GM18508 (cell line): Measurements from ENCODE around the gene KCNQ2.

Experiments
- ATAC-seq: cut with Tn5 transposase; IDR thresholded peaks from one replicate; pipeline ENCODE4 v1.9.1; 2021; ENCODE audit warnings: moderate number of reproducible peaks; ENCODE audit not compliant: insufficient read depth, unreplicated experiment

The KCNQ2 gene

DNA sequence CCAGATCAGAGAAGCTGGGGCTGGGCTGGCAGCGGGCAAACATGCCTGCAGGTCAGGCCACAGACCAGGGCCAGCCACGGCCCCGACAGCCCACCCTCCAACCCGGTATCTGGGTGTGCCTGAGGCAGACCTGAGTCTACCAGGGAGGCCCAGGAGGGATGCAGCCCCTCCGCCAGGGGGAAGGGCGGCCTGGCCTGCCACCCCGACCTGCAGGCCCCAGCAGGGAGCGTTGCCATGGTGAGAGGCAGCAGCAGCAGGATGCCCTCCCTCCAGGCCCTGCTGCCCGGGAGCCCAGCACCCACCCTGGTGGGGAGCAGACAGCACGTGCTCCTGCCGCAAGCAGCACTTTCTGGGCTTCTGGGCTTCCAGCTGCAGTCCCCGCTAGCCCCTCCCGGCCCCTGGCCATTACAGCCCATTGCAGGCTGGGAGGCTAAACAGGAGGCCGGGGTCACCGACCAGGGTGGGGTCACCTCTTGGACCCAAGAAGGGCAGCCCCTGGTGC is 30.3 kb upstream of the KCNQ2 start:
- no peak for ATAC-seq

DNA sequence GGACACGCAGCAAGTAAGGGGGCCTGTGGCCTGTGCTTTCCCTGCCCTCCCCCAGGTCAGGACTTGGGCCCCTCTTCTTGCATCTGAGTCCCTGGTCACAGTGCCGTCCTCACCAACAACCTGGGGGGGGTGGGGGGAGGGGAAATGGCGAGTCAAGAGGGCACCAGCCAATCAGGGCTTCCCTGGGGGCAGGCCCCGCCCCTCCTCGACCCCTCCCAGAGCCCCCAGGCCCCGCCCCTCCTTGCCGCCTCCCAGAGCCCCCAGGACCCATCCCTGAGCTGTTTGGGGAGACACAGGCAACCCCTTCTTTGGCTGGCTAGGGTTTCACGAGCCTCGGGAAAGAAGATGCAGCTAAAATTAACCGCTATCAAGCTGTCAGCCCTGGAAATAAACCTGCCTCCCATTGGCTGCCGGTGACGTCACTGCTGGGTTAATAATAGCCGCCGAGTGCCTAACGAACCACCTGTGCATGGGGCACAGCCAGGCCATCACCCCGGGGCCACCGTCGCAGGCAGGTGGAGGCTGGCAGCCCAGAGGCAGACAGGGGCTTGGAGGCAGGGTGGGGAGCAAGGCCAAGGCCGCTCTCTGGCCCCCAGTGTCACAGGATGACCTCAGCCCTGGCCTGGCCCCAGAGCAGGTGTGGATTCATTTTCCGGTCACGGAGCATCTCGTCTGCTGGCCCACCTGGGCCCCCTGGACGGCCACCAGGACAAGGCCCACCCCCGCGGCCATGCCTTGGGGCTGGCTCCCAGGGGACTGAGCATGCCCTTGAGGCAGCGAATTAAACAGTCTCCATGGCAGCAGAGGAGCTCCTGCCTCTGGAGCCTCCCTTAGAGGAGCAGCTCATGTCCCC is 29.6 kb upstream of the KCNQ2 start:
- ATAC-seq = no peak

DNA sequence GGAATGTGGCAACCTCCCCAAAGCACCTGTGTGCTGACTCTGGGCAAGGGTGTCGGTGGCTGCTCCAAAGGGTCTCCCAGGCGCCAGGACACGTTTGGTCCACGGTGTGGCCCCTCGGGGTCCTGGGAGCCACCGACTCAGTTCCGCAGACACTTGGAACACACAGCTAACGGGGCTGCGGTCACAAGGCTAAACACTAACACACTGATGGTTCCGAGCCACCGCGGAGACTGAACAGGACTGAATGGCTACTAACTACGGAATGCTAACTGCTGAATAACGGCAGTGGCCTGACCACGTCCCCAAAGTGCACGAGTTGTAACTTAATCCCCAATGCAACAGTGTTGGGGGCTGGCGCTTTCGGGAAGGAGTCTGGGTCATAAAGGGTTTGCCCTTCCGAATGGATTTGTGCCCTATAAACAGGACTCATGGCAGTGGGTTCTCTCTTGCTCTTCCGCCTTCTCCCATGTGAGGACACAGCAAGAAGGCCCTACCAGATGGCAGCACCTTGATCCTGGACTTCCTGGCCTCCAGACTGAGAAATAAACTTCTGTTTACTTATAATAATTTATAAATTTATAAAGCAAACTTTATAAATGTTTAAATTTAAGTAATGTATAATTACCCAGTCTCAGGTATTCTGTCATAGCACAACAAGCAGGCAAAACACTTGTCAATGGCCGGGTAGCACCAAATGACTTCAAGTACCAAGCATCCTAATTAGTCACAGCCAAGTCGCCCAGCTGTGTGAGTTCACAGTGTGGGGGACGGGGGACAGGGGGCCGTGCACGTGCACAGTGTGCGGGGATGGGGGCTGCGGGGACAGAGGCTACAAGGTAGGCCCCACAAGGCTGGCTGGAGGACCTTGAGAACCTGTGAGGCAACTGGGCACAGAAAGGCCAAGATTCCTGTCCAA is 28.7 kb upstream of the KCNQ2 start:
- ATAC-seq = no peak

DNA sequence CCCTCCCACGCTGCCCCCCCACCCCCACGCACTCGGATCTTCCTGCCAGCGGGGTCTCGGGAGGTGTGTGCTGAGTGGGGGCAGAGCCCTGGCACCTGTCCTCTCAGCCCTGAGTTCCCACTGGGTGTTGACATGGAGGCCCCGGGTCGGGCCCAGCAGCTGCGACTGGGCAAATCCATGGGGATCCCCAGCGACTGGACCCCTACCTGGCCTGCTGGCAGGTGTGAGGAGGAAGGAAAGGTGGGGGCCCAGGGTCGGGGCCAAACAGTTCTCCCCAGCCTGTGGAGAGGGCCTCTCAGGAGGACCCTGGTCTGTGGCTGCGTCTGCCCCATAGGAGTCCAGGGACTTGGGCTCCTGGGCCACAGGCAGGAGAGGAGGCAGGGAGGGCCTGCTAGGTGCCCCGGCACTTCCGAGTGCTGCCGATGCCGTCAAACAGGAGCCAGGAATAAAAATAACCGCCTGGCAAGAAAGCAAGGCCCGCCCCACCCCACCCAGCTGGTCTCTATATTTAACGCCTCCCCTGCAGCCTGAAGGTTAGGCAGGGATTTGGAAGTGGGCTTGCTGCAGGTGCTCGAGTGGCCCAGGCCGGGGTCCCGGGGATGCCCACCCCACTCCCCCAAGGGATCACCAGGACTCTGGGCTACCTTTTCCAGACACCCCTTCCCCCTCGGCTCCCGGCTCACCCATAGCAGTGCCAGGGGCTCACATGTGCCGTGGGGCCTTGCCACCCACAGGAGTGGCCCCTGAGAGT is 27.9 kb upstream of the KCNQ2 start:
- no peak for ATAC-seq

DNA sequence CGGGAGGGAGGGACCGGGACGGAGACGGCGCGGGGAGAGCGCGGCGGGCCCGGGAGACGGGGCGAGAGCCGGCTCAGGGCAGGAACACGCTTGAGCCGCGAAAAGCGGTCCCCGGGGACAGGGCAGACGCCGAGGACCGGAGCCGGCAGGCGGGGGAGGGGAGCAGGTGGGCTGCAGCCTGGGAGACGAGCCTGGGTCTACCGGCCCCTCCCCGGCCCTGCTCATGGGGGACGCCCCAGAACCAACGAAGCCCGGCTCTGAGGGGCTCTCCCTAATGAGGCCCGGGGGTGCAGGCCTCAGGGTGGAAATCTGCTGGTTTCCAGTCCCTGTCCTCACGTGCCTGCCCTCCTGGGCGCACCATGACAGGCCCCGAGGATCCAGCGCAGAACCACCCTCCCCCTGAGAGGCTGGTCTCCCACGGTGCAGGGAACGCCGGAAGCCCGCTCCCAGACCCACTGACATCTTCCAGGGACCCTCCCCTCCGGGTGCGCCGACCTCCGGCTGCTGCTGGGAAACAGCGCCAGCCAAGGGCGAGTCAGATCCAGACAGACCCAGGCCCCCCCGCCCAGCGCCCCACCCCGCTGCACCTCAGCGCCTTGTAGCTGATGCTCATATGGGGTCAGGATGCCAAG is 27.0 kb upstream of the KCNQ2 start:
- ATAC-seq = no peak

DNA sequence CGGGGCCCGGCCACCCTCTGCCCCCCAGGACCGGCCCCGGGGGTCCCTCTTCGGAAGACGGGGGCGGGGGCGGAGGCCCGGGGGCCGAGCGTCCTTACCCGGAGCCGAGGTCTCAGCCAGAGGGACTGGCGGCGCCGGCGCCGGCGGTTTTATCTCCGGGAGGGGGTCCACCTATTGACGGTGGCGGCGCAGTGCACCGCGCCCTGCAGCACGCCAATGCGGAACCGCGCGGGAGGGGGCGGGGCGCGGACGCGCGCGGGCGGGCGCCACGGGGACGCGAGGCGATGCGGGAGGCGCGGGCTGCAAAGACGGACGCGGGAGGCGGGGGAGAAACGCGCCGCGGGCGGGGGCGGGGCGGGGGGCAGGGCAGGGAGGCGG is 26.5 kb upstream of the KCNQ2 start, which contains the start of gene EEF1A2:
Gene EEF1A2, minus strand, starts transcription at position 124 of the 378 bp plus-strand sequence. CDS start 1,320 bp downstream, outside the sequence.
- no peak for ATAC-seq

DNA sequence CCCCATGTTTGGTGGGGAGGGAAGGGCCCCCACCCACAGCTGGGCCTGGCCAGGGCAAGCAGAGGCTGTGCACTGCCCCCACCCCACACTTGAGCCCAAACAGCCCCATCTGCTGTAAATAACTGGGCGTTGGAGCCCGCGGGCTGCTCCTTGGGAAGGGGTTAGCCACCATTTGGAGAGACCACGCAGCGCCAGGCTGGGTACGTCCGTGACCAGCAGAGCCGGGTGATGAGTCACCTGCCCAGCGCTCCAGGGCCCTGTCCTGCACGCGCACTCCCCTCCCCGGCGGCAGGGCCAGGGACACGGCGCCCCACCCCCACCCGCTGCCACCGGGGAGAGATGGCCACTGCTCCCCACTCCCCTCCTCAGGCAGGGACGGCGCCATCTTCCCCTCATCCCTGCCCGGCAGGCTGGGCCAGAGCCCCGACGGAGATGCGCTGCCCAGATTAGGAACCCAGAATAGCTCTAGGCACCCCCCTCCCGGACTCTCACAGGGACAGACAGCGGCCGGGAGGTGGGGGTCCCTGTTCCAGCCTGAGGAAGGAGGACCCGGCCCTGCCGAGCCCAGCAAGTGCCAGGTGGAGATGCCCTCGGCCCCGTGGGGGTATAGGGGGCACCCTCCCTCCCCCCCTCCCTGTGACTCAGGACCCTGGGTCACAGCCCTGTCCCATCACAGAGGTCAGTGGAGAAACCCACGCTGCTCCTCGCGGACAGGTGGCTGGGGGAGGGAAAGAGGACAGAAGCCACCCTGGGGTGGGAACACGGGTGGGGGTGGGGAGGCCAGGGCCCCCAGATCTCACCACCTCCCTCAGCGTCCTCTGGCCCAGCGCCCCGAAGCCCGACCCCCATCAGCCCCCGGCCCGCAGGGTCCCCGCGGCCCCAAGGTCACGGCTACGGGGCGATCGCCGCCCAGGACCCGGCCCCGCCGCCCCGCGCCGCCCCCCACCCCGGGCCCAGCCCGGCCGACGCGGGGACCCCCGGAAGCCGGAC is 25.8 kb upstream of the KCNQ2 start:
- ATAC-seq = no peak

DNA sequence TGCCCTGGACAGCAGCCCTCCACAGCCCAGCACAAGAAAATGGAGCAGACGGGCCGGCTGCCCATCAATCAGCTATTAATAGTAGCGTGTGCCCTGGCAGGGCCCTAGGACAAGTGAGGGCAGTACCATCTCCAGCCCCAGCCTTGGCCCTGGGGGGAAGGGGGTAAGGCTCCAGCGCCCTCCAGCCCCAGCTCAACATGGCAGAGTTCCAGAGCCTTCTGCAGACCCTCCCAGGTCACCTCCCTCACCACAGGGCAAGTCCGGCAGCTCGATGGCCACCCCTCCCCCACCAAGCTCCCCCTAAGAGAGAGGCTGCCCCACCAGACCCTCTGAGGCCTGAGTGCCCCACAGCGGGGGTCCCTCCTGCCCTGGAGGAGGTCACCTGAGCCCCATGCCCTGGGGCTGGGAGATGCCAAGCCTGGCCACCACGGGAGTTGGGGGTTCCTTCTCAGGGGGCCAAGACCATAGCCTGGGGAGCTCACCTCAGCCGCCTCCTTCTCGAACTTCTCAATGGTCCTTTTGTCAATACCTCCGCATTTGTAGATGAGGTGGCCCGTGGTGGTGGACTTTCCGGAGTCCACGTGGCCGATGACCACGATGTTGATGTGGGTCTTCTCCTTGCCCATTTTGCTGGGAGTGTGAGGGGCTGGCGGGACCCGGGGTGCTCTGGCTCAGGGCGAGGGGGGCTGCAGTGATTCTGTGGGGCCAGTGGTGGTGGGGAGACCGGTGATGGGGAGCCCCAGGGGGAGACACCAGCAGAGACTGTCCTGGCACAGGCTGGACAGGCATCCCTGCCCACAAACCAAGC is 24.9 kb upstream of the KCNQ2 start:
- no peak for ATAC-seq

DNA sequence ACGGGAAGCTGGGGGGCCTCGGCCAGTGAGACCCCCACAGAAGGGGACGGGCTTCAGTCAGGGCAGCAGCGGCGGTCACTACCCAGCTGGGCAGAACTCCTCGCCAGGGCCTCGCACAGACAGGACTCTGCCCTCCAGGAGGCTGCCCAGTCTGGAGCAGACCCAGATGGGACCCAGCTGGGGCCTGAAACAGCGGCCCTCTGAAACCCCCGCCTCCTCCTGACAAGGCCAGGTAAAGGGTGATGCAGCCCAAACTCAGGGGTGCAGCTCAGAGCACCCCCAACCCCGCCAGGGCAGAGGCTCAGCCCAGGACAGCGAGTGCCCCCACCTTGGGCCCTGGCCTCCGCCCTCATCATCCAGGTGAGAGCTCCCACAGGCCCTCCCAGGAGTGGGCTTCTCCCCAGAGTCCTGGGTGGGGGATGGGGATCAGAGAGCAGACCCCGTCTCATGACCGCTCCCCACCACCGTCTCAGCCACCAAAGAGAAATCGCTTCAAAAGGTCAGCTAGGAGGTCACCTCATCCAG is 24.2 kb upstream of the KCNQ2 start:
- ATAC-seq = no peak

DNA sequence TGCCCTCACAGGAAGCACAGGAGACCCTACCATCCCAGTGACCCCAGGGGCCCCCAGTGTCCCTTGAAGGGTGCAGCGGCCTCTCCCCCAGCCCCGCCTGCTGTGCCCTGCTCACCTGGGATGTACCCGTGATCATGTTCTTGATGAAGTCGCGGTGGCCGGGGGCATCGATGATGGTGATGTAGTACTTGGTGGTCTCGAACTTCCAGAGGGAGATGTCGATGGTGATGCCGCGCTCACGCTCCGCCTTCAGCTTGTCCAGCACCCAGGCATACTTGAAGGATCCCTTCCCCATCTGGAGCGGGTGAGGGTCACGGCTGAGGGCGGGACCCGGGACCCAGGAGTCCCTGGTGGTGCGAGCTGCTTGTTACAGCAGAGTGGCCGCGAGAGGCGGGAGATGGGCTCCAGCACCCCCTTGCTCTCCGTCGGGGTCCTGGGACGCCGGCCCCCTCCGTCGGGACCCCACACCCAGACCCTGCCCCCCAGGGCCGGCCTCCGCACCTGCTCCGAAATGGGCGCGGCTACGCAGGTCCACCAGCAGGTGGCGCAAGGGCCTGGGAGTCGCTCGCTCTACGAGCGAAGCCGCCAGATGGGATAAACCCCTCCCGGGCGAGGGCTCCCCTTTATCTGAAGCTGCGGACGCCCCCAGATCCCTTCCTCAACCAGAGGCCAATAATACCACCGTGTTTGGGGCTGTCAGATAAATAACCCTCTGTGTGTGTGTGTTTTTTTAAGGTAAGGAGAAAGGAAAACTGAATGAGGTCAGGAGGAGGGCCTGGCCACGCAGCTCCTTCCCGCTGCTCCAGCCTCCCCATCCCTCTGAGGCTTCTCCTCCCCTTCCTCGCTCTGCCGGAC is 23.5 kb upstream of the KCNQ2 start:
- no peak for ATAC-seq

DNA sequence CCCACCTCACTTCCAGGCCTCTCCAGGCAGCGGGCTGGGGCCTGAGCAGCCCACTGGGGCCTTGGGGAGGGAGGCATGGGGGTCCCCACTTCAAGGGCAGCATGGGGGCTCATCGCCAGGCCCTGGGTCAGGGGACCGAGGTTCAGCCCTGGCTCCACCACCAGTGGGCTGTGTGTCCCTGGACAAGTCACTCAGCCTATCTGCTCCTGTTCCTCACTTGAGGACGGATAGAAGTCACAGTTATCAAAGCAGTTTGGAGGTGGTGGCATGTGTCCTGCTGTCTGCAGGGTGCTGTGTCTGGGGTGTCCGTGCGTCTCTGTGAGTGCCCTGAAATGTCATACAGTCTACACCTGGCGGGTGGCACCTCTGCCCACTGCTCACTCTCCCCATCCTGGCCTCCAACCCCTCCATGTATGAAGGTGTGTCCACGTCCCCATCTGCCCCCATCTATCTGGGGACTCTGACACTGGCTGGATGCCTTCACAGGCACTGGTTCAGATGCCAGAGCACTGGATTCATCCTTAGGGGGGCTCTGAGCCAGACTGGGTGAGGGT is 22.8 kb upstream of the KCNQ2 start:
- no peak for ATAC-seq

DNA sequence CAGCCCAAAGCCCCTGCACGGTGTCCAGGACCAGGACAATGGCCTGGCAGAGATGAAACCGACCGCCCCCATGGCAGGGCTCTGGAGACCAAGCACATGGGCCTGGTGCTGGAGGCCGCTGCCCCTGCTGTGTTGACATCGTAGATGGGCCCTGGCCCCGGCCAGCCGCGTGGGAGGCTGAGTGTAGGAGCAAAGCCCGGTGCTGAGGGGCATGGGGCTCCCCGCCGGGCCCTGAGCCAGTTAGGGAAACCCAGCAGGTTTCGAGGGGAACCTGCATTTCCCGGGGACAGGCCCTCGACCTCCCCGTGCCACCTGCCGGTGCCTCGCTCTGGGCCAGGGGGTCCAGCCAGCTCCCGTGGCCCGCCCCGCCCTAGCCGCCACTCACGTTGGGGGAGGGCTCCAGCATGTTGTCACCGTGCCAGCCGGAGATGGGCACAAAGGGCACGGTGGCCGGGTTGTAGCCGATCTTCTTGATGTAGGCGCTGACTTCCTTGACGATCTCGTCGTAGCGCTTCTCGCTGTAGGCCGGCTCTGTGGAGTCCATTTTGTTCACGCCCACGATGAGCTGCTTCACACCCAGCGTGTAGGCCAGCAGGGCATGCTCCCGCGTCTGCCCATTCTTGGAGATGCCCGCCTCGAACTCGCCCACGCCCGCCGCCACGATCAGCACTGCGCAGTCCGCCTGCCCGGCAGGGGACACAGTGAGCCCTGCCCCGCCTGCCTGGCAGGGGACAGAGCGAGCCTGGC is 22.1 kb upstream of the KCNQ2 start:
- no peak for ATAC-seq

DNA sequence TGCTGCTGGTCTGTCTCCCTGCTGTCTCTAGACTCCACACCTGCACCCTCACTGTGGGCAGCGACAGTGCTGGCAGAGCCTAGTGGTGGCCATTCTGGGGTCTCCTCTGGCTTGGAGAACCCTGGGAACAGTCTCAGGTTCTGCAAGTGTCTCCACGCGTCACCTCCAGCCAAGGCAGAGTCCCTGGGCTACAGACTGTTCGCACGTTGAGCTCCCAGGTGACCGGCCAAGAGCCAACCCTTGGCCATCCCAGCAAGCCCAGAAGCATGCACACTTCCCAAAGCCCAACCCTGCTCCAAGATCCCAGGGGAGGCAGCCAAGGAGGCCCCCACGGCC is 21.6 kb upstream of the KCNQ2 start:
- ATAC-seq = no peak

DNA sequence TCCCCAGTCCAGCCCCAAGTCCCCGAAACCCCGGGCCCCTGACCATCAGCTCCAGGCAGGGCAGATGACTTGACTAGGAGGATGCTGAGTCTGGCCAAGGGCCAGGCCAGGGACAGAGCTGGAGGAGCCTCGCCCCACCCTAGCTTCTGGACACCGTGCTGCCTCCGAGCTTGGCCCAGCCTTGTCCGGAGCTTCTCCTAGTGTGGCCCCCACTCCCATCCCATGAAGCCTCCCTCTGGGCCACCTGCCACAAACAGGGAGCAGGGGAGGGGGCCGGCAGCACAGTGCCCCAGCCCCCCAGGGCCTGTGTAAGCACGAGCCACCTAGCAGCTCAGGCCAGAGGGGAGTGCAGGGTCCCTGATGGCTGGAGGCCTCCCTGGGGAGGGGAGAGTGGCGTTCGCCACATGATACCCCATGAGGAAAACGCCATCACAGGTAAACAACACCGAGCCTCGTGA is 21.1 kb upstream of the KCNQ2 start:
- no peak for ATAC-seq

DNA sequence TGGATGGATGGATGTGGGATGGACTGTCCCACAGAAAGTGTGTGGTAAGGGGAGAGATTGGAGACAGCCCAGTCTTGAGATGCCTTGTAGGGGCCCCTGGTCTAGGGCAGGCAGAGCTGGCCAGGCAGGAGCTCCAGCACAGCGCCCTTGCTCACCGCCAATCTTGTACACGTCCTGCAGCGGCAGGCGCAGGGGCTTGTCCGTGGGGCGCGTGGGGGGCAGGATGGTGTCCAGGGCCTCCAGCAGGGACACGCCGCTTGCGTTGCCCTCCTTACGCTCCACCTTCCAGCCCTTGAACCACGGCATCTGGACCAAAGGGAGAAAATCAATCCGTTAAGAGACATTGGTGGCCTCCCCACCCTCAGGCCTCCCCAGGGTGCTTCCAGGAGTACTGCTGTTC is 20.5 kb upstream of the KCNQ2 start:
- no peak for ATAC-seq

DNA sequence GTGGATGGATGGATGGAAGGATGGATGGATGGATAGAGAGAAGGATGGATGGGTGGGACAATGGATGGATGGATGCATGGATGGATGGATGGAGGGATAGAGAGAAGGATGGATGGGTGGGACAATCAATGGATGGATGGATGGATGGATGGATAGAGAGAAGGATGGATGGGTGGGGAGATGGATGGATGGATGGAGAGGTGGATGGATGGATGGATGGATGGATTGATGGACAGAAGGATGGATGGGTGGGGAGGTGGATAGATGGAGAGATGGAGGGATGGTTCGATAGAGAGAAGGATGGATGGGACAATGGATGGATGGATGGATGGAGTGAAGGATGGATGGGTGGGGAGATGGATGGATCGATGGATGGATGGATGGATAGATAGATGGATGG is 20.1 kb upstream of the KCNQ2 start:
- ATAC-seq = no peak
